HEK293 (cell line): ENCODE data around the gene TANC1.

Experiments
- CTCF ChIA-PET: fragments of 350-600 bp; formaldehyde crosslinking; extraction: SDS; loops from one replicate; lab custom pipeline; 2021; ENCODE audit warnings: antibody characterized with exemption; lab: Yijun Ruan, JAX
- POLR2A ChIA-PET: fragments of 300-600 bp; formaldehyde crosslinking; extraction: SDS; loops from one replicate; lab custom pipeline; 2020; ENCODE audit warnings: antibody characterized with exemption, inconsistent platforms; lab: Yijun Ruan, JAX
- H3K27ac ChIP-seq: fragments of 200-500 bp; sonication (Bioruptor generic); 2 replicates; pipeline ENCODE4 v1.5.1; 2014; ENCODE audit warnings: low read depth, low read length, control low read depth, inconsistent platforms; ENCODE audit errors: extremely low read depth
- H3K36me3 ChIP-seq, 2 experiments: fragments of 200-500 bp in 1 of 2; sonication (Bioruptor generic) in 1 of 2; 1 replicate in 1 of 2; 2 replicates in 1 of 2; pipeline ENCODE4 v1.5.1; 2014 to 2017; ENCODE audit warnings: inconsistent platforms in 2 of 2, low read length in 2 of 2; ENCODE audit not compliant: control insufficient read depth in 2 of 2, insufficient read depth in 1 of 2
- H3K4me1 ChIP-seq: fragments of 200-500 bp; sonication (Bioruptor generic); 2 replicates; pipeline ENCODE4 v1.5.1; 2014; ENCODE audit warnings: mild to moderate bottlenecking, low read length, inconsistent platforms; ENCODE audit not compliant: control insufficient read depth, insufficient read depth
- H3K4me3 ChIP-seq: 2 replicates; pipeline ENCODE4 v1.5.1; 2011; ENCODE audit warnings: low read depth, mild to moderate bottlenecking, control low read depth, low read length, moderate library complexity
- H3K9me3 ChIP-seq: fragments of 200-500 bp; sonication (Bioruptor generic); 2 replicates; pipeline ENCODE4 v1.5.1; 2014; ENCODE audit warnings: low read depth, low read length, inconsistent platforms; ENCODE audit not compliant: control insufficient read depth, insufficient read depth
- FEZF1 ChIP-seq: fragments of 450-650 bp; formaldehyde crosslinking; IDR thresholded peaks from 2 replicates; pipeline ENCODE4 v1.5.1; 2016; ENCODE audit warnings: missing biosample characterization, missing genetic modification characterization
- KLF9 ChIP-seq: fragments of 450-650 bp; formaldehyde crosslinking; IDR thresholded peaks from 2 replicates; pipeline ENCODE4 v1.5.1; 2016; ENCODE audit warnings: missing biosample characterization, missing genetic modification characterization, low read depth
- OSR2 ChIP-seq: fragments of 450-650 bp; formaldehyde crosslinking; IDR thresholded peaks from 2 replicates; pipeline ENCODE4 v1.5.1; 2016; ENCODE audit warnings: missing biosample characterization, missing genetic modification characterization
- ZFP41 ChIP-seq: fragments of 450-650 bp; formaldehyde crosslinking; IDR thresholded peaks from 2 replicates; pipeline ENCODE4 v1.5.1; 2016; ENCODE audit warnings: missing biosample characterization, missing genetic modification characterization, borderline replicate concordance
- ZIC2 ChIP-seq: fragments of 450-650 bp; formaldehyde crosslinking; IDR thresholded peaks from 2 replicates; pipeline ENCODE4 v1.5.1; 2016; ENCODE audit warnings: missing biosample characterization, missing genetic modification characterization
- ZNF157 ChIP-seq: fragments of 450-650 bp; formaldehyde crosslinking; IDR thresholded peaks from 2 replicates; pipeline ENCODE4 v1.5.1; 2016; ENCODE audit warnings: missing biosample characterization, missing genetic modification characterization
- ZNF223 ChIP-seq: fragments of 450-650 bp; formaldehyde crosslinking; IDR thresholded peaks from 2 replicates; pipeline ENCODE4 v1.5.1; 2016; ENCODE audit warnings: missing biosample characterization, missing genetic modification characterization
- ZNF26 ChIP-seq: fragments of 450-650 bp; formaldehyde crosslinking; IDR thresholded peaks from 2 replicates; pipeline ENCODE4 v1.5.1; 2016; ENCODE audit warnings: missing biosample characterization, missing genetic modification characterization
- ZNF324 ChIP-seq: fragments of 450-650 bp; formaldehyde crosslinking; IDR thresholded peaks from 2 replicates; pipeline ENCODE4 v1.5.1; 2016; ENCODE audit warnings: missing biosample characterization, missing genetic modification characterization
- ZNF394 ChIP-seq: fragments of 450-650 bp; formaldehyde crosslinking; IDR thresholded peaks from 2 replicates; pipeline ENCODE4 v1.5.1; 2016; ENCODE audit warnings: missing biosample characterization, missing genetic modification characterization, mild to moderate bottlenecking, moderate library complexity, borderline replicate concordance
- ZNF416 ChIP-seq: fragments of 450-650 bp; formaldehyde crosslinking; IDR thresholded peaks from 2 replicates; pipeline ENCODE4 v1.5.1; 2016; ENCODE audit warnings: missing biosample characterization, missing genetic modification characterization
- ZNF518A ChIP-seq: fragments of 450-650 bp; formaldehyde crosslinking; conservative IDR thresholded peaks from 2 replicates; pipeline ENCODE4 v1.5.1; 2016; ENCODE audit warnings: low read depth, missing biosample characterization, missing genetic modification characterization
- ZNF530 ChIP-seq: fragments of 450-650 bp; formaldehyde crosslinking; IDR thresholded peaks from 2 replicates; pipeline ENCODE4 v1.5.1; 2016; ENCODE audit warnings: low read depth, missing biosample characterization, missing genetic modification characterization
- ZNF549 ChIP-seq: fragments of 450-650 bp; IDR thresholded peaks from 2 replicates; pipeline ENCODE4 v1.5.1; 2018; ENCODE audit warnings: missing biosample characterization, missing genetic modification characterization, mild to moderate bottlenecking, inconsistent platforms, moderate library complexity
- ZNF561 ChIP-seq: fragments of 450-650 bp; IDR thresholded peaks from 2 replicates; pipeline ENCODE4 v1.5.1; 2018; ENCODE audit warnings: missing biosample characterization, missing genetic modification characterization, borderline replicate concordance
- ZNF626 ChIP-seq: fragments of 450-650 bp; sonication (Bioruptor Pico); formaldehyde crosslinking; IDR thresholded peaks from 2 replicates; pipeline ENCODE4 v1.5.1; 2018; ENCODE audit warnings: missing biosample characterization, missing genetic modification characterization, inconsistent platforms
- ZNF645 ChIP-seq: fragments of 450-650 bp; formaldehyde crosslinking; IDR thresholded peaks from 2 replicates; pipeline ENCODE4; 2016; ENCODE audit warnings: missing biosample characterization, missing genetic modification characterization
- ZNF792 ChIP-seq: fragments of 450-650 bp; formaldehyde crosslinking; IDR thresholded peaks from 2 replicates; pipeline ENCODE4 v1.5.1; 2016; ENCODE audit warnings: missing biosample characterization, missing genetic modification characterization
- ZSCAN16 ChIP-seq: fragments of 450-650 bp; formaldehyde crosslinking; IDR thresholded peaks from 2 replicates; pipeline ENCODE4 v1.5.1; 2016; ENCODE audit warnings: missing biosample characterization, missing genetic modification characterization
- TF ChIP-seq, protein P1 (sequence below): fragments of 450-650 bp; formaldehyde crosslinking; IDR thresholded peaks from 2 replicates; pipeline ENCODE4 v1.5.1; 2016; ENCODE audit warnings: missing biosample characterization, missing genetic modification characterization
- TF ChIP-seq, protein P2 (sequence below): fragments of 450-650 bp; formaldehyde crosslinking; IDR thresholded peaks from 2 replicates; pipeline ENCODE4 v1.5.1; 2016; ENCODE audit warnings: missing biosample characterization, missing genetic modification characterization

The TANC1 gene

GRCh38 chr2:159199761-159200465 is 231.5 kb downstream of the TANC1 start:
- no peak overlapping the region for H3K27ac ChIP-seq
- H3K4me3 ChIP-seq, result no peak overlapping the region
- POLR2A ChIA-PET, result no interaction called here
- CTCF ChIA-PET, result interaction anchor here (0.6 to 1.0 kb wide), 3 partner anchors 69 to 472 kb away, joined by 3 to 4 read pairs (median 3); no protein-coding TSS in a partner anchor
- H3K36me3 ChIP-seq, result peaks cover 0 to 81% of the 10 kb centered on the region in 2 experiments; a peak in 1 of 3 replicates
- no peaks in the 10 kb centered on the region for H3K4me1 ChIP-seq
- TF ChIP-seq ZNF530 (tag by site-specific recombination), result no peak
- no peak for TF ChIP-seq ZNF324 (tag by site-specific recombination)
- no peak for TF ChIP-seq ZFP41 (tag by site-specific recombination)
- TF ChIP-seq ZNF549 (tag by site-specific recombination), result no peak
- TF ChIP-seq, all 188 proteins: peak for 0
- H3K9me3 ChIP-seq, result no peaks in the 10 kb centered on the region

- H3K4me1 ChIP-seq, result no peaks in the 10 kb centered on the region
- TF ChIP-seq ZNF416 (tag by site-specific recombination) (no peak), ZNF626 (tag by site-specific recombination) (no peak), ZNF518A (tag by site-specific recombination) (no peak), KLF9 (no peak), ZNF157 (tag by site-specific recombination) (no peak), FEZF1 (tag by site-specific recombination) (no peak), ZIC2 (tag by site-specific recombination) (no peak), OSR2 (tag by site-specific recombination) (no peak), ZNF394 (tag by site-specific recombination) (no peak), ZNF223 (tag by site-specific recombination) (no peak), ZNF561 (tag by site-specific recombination) (no peak), ZNF645 (no peak), ZNF26 (tag by site-specific recombination) (no peak), ZSCAN16 (no peak), ZNF792 (no peak)
- TF ChIP-seq, protein P1, sequence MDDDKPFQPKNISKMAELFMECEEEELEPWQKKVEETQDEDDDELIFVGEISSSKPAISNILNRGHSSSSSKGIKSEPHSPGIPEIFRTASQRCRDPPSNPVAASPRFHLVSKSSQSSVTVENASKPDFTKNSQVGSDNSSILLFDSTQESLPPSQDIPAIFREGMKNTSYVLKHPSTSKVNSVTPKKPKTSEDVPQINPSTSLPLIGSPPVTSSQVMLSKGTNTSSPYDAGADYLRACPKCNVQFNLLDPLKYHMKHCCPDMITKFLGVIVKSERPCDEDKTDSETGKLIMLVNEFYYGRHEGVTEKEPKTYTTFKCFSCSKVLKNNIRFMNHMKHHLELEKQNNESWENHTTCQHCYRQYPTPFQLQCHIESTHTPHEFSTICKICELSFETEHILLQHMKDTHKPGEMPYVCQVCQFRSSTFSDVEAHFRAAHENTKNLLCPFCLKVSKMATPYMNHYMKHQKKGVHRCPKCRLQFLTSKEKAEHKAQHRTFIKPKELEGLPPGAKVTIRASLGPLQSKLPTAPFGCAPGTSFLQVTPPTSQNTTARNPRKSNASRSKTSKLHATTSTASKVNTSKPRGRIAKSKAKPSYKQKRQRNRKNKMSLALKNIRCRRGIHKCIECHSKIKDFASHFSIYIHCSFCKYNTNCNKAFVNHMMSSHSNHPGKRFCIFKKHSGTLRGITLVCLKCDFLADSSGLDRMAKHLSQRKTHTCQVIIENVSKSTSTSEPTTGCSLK (tag by site-specific recombination), result no peak
- TF ChIP-seq, protein P2, sequence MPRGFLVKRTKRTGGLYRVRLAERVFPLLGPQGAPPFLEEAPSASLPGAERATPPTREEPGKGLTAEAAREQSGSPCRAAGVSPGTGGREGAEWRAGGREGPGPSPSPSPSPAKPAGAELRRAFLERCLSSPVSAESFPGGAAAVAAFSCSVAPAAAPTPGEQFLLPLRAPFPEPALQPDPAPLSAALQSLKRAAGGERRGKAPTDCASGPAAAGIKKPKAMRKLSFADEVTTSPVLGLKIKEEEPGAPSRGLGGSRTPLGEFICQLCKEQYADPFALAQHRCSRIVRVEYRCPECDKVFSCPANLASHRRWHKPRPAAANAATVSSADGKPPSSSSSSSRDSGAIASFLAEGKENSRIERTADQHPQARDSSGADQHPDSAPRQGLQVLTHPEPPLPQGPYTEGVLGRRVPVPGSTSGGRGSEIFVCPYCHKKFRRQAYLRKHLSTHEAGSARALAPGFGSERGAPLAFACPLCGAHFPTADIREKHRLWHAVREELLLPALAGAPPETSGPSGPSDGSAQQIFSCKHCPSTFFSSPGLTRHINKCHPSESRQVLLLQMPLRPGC (tag by site-specific recombination), result no peak
- H3K36me3 ChIP-seq, result peaks cover 0 to 83% of the 10 kb centered on the region in 2 experiments; a peak in 1 of 3 replicates
- no peak overlapping the region for H3K27ac ChIP-seq
- no peak overlapping the region for H3K4me3 ChIP-seq
- POLR2A ChIA-PET, result no interaction called here
- CTCF ChIA-PET, result interaction anchor here (0.6 kb wide), 1 partner anchor 472 kb away, joined by 3 read pairs; no protein-coding TSS in a partner anchor
- no peaks in the 10 kb centered on the region for H3K9me3 ChIP-seq
These were observed 232.1 kb downstream of the TANC1 start for GRCh38 chr2:159200498-159200897.
